ENCODE measurements around the gene TRAF3.
"Not testable (repeated sequence)": the region's sequence is repeated elsewhere in the genome, so short reads cannot be mapped to it uniquely, and the experiment has no call there.

Gene TRAF3

GRCh38 chr14:102752239-102752847 is 24.9 kb upstream of the TRAF3 start:
- no peak overlapping the region for H3K27ac ChIP-seq (ENCODE audit: insufficient read depth, low read depth, low read length, poor library complexity, severe bottlenecking)
- WGBS, 2 experiments: 92% methylated on average over 14 of the region's 14 CpGs
- H3K4me3 ChIP-seq (ENCODE audit: insufficient read depth, low read depth, low read length): no peak overlapping the region
- no peaks in the 10 kb centered on the region for H3K27me3 ChIP-seq (ENCODE audit: control insufficient read depth, insufficient read depth, low read length, poor library complexity, severe bottlenecking)
- peaks cover 11% of the 10 kb centered on the region for H3K4me1 ChIP-seq (ENCODE audit: control insufficient read depth, insufficient read depth, low read length)
- H3K9me3 ChIP-seq (ENCODE audit: control insufficient read depth, low read length): no peaks in the 10 kb centered on the region
- no peaks in the 10 kb centered on the region for H3K36me3 ChIP-seq (ENCODE audit: control insufficient read depth, insufficient read depth, low read length)

GRCh38 chr14:102754370-102755262 is 22.6 kb upstream of the TRAF3 start:
- H3K9me3 ChIP-seq (ENCODE audit: control insufficient read depth, low read length): no peaks in the 10 kb centered on the region
- 88% methylated on average over 17 of the region's 17 CpGs for WGBS, 2 experiments
- no peak overlapping the region for H3K4me3 ChIP-seq (ENCODE audit: insufficient read depth, low read depth, low read length)
- no peak overlapping the region for H3K27ac ChIP-seq (ENCODE audit: insufficient read depth, low read depth, low read length, poor library complexity, severe bottlenecking)
- H3K4me1 ChIP-seq (ENCODE audit: control insufficient read depth, insufficient read depth, low read length): peaks cover 4% of the 10 kb centered on the region
- no peaks in the 10 kb centered on the region for H3K36me3 ChIP-seq (ENCODE audit: control insufficient read depth, insufficient read depth, low read length)
- no peaks in the 10 kb centered on the region for H3K27me3 ChIP-seq (ENCODE audit: control insufficient read depth, insufficient read depth, low read length, poor library complexity, severe bottlenecking)

- H3K27me3 ChIP-seq (ENCODE audit: control insufficient read depth, insufficient read depth, low read length, poor library complexity, severe bottlenecking): no peaks in the 10 kb centered on the region
- peaks cover 6% of the 10 kb centered on the region for H3K4me1 ChIP-seq (ENCODE audit: control insufficient read depth, insufficient read depth, low read length)
- no peaks in the 10 kb centered on the region for H3K9me3 ChIP-seq (ENCODE audit: control insufficient read depth, low read length)
- WGBS, 2 experiments: 94 to 95% methylated on average over 11 of the region's 11 CpGs
- H3K27ac ChIP-seq (ENCODE audit: insufficient read depth, low read depth, low read length, poor library complexity, severe bottlenecking): no peak overlapping the region
- H3K4me3 ChIP-seq (ENCODE audit: insufficient read depth, low read depth, low read length): no peak overlapping the region
- H3K36me3 ChIP-seq (ENCODE audit: control insufficient read depth, insufficient read depth, low read length): no peaks in the 10 kb centered on the region
Observed at GRCh38 chr14:102757646-102758045, 19.6 kb upstream of the TRAF3 start.

DNA sequence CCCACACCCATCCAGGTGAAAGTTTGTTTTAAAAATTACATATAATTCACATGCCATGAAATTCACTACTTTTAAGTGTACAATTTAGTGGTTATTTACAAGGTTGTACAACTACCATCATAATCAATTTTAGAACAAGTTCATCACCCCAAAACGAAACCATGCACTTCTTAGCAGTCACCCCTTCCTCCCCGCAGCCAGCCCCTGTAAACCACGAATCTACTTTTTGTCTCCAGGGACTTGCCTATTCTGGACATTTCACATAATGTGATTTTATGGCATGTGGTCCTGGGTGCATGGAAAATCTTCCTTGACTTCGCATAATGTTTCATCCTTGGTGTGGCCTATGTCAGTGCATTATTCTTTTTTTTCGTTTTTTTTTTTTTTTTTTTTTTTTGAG is 19.2 kb upstream of the TRAF3 start:
- no peaks in the 10 kb centered on the region for H3K9me3 ChIP-seq (ENCODE audit: control insufficient read depth, low read length)
- no peaks in the 10 kb centered on the region for H3K36me3 ChIP-seq (ENCODE audit: control insufficient read depth, insufficient read depth, low read length)
- no peaks in the 10 kb centered on the region for H3K27me3 ChIP-seq (ENCODE audit: control insufficient read depth, insufficient read depth, low read length, poor library complexity, severe bottlenecking)
- no peak overlapping the region for H3K4me3 ChIP-seq (ENCODE audit: insufficient read depth, low read depth, low read length)
- 93 to 98% methylated on average over 5 of the region's 5 CpGs for WGBS, 2 experiments
- no peak overlapping the region for H3K27ac ChIP-seq (ENCODE audit: insufficient read depth, low read depth, low read length, poor library complexity, severe bottlenecking)
- H3K4me1 ChIP-seq (ENCODE audit: control insufficient read depth, insufficient read depth, low read length): peaks cover 6% of the 10 kb centered on the region

- Histone ChIP-seq H3K9me3 (ENCODE audit: control insufficient read depth, low read length) (no peaks in the 10 kb centered on the region), H3K27me3 (ENCODE audit: control insufficient read depth, insufficient read depth, low read length, poor library complexity, severe bottlenecking) (no peaks in the 10 kb centered on the region), H3K36me3 (ENCODE audit: control insufficient read depth, insufficient read depth, low read length) (no peaks in the 10 kb centered on the region), H3K4me3 (ENCODE audit: insufficient read depth, low read depth, low read length) (no peak overlapping the region), H3K27ac (ENCODE audit: insufficient read depth, low read depth, low read length, poor library complexity, severe bottlenecking) (no peak overlapping the region), H3K4me1 (ENCODE audit: control insufficient read depth, insufficient read depth, low read length) (peaks cover 6% of the 10 kb centered on the region)
- WGBS, 2 experiments: 63 to 64% methylated on average over 10 of the region's 10 CpGs
Observed at GRCh38 chr14:102759456-102760187, 17.6 kb upstream of the TRAF3 start.

DNA sequence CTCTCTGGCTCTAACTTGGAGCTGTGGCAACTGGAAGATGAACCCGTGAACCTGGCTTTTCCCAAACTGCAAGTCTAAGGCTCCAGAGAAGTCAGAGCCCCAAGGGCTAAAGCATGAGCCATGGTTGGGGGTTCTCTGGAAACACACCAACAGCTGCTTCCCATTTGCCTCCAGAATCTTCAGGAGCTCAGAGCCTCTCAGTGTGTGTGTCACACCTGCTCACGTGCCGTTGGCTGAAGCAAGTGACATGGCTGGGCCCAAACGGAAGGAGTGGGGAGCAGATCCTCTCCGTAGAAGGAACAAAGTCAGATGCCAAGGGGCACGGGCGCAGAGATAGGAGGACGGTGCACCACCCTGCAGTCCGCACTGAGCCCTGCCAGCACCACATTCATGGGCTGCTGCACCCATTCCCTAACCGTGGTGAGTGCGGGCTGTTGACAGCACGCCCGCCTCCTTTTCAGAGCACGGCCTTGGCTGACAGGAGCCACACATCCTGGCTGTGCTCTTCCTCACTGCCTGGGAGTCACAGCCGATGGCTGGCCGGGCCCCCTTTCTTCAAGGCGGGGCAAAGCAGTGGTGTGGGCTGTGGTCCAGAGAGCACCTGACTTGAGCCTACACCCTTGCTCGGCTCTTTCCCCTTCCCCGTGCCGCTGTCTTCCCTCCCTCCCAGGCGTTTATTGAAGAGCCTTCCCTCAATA is 16.6 kb upstream of the TRAF3 start:
- no peaks in the 10 kb centered on the region for H3K27me3 ChIP-seq (ENCODE audit: control insufficient read depth, insufficient read depth, low read length, poor library complexity, severe bottlenecking)
- no peaks in the 10 kb centered on the region for H3K9me3 ChIP-seq (ENCODE audit: control insufficient read depth, low read length)
- H3K36me3 ChIP-seq (ENCODE audit: control insufficient read depth, insufficient read depth, low read length): no peaks in the 10 kb centered on the region
- peaks cover 6% of the 10 kb centered on the region for H3K4me1 ChIP-seq (ENCODE audit: control insufficient read depth, insufficient read depth, low read length)
- H3K4me3 ChIP-seq (ENCODE audit: insufficient read depth, low read depth, low read length): no peak overlapping the region
- 64 to 68% methylated on average over 21 of the region's 21 CpGs for whole genome bisulfite sequencing, 2 experiments
- H3K27ac ChIP-seq (ENCODE audit: insufficient read depth, low read depth, low read length, poor library complexity, severe bottlenecking): no peak overlapping the region

DNA sequence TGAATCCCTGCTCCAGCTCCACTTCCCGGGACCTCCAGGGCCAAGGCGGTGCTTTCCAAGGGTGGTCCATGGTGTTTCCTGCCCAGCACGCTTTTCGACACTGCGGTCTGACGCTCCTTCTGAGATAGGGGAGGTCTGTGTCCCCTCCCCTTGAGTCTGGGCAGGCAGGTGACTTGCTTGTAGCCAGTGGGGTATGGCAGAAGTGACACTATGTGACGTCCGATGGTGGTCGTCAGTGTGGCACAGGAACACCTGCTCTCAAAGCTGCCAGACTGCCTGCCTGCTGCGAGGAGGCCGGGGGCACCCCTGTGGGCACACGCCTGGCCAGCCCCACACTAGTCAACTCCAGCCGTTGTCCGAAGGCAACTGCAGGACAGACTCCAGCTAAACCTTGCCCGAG is 16.0 kb upstream of the TRAF3 start:
- Histone ChIP-seq H3K27ac (ENCODE audit: insufficient read depth, low read depth, low read length, poor library complexity, severe bottlenecking) (no peak overlapping the region), H3K9me3 (ENCODE audit: control insufficient read depth, low read length) (no peaks in the 10 kb centered on the region), H3K36me3 (ENCODE audit: control insufficient read depth, insufficient read depth, low read length) (no peaks in the 10 kb centered on the region), H3K4me3 (ENCODE audit: insufficient read depth, low read depth, low read length) (no peak overlapping the region), H3K27me3 (ENCODE audit: control insufficient read depth, insufficient read depth, low read length, poor library complexity, severe bottlenecking) (no peaks in the 10 kb centered on the region), H3K4me1 (ENCODE audit: control insufficient read depth, insufficient read depth, low read length) (peaks cover 6% of the 10 kb centered on the region)
- WGBS, 2 experiments: 87 to 88% methylated on average over 15 of the region's 15 CpGs

DNA sequence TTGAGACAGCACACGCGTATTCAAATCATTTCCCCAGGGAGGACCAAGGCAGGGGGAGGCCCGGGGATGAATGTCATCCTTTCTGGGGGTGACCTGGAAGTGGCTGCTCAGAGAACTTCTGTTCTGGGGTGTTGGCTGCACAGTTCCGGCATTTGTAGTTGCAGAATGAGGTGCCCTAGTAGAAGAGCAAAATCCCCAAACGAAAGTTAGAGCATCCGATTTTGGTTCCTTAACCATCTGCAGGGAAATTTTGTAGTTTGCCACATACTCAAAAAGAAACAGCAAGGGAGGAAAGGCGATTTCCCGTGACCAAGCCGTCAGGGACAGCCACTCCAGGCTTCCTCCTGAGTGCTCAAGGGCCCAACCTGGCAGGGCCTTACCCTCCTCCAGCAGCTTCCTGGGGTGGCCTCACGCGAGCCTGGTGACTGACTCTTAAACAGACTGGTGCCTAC is 13.0 kb upstream of the TRAF3 start:
- no peaks in the 10 kb centered on the region for H3K36me3 ChIP-seq (ENCODE audit: control insufficient read depth, insufficient read depth, low read length)
- no peak overlapping the region for H3K4me3 ChIP-seq (ENCODE audit: insufficient read depth, low read depth, low read length)
- H3K9me3 ChIP-seq (ENCODE audit: control insufficient read depth, low read length): no peaks in the 10 kb centered on the region
- H3K27ac ChIP-seq (ENCODE audit: insufficient read depth, low read depth, low read length, poor library complexity, severe bottlenecking): no peak overlapping the region
- H3K4me1 ChIP-seq (ENCODE audit: control insufficient read depth, insufficient read depth, low read length): peaks cover 6% of the 10 kb centered on the region
- no peaks in the 10 kb centered on the region for H3K27me3 ChIP-seq (ENCODE audit: control insufficient read depth, insufficient read depth, low read length, poor library complexity, severe bottlenecking)
- 88 to 89% methylated on average over 11 of the region's 11 CpGs for WGBS, 2 experiments

DNA sequence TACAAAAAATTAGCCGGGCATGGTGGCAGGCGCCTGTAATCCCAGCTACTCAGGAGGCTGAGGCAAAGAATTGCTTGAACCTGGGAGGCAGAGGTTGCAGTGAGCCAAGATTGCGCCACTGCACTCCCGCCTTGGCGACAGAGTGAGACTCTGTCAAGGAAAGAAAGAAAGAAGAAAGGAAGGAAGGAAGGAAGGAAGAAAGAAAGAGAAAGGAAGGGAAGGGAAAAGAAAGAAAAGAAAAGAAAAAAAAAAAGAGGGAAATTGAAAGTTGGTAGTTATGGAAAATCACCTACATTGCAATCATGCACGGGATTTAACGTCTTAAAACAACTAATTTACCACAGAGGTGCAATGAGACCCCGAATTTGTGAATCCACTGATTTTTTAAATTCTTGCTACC is 11.5 kb upstream of the TRAF3 start:
- H3K4me3 ChIP-seq (ENCODE audit: insufficient read depth, low read depth, low read length); H3K9me3 ChIP-seq (ENCODE audit: control insufficient read depth, low read length); H3K36me3 ChIP-seq (ENCODE audit: control insufficient read depth, insufficient read depth, low read length); H3K4me1 ChIP-seq (ENCODE audit: control insufficient read depth, insufficient read depth, low read length); H3K27ac ChIP-seq (ENCODE audit: insufficient read depth, low read depth, low read length, poor library complexity, severe bottlenecking); H3K27me3 ChIP-seq (ENCODE audit: control insufficient read depth, insufficient read depth, low read length, poor library complexity, severe bottlenecking): not testable (repeated sequence)
- WGBS, 2 experiments: 89 to 90% methylated on average over 8 of the region's 8 CpGs
